ENCODE data around the gene AGXT2.
"Not testable (repeated sequence)": the region's sequence is repeated elsewhere in the genome, so short reads cannot be mapped to it uniquely, and the experiment has no call there.

AGXT2 gene

DNA sequence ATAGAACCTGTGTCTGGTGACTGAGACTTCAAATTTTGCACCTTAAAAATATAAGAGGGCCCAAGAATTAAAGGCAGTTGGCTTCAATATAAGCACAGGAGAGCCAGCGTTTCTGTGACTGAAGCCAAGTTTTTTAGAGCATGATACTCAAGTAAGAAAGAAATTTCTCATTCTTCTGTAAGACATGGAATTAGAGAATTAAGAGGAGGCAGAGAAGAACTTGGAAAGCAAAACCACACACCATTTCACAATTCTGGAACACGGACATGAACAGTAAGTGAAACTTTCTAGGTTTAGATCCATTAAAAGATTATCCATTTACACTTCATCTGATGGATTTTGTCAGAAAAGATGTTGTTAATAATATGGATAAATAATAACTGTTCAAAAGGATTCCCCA is 8.9 kb upstream of the AGXT2 start:
- DNase-seq (ENCODE audit: low read depth in 1 of 2, low spot score in 1 of 2): no peak

- no peak for DNase-seq (ENCODE audit: low read depth in 1 of 2, low spot score in 1 of 2)
Measured at GRCh38 chr5:35052838-35053237, 5.1 kb upstream of the AGXT2 start.

DNA sequence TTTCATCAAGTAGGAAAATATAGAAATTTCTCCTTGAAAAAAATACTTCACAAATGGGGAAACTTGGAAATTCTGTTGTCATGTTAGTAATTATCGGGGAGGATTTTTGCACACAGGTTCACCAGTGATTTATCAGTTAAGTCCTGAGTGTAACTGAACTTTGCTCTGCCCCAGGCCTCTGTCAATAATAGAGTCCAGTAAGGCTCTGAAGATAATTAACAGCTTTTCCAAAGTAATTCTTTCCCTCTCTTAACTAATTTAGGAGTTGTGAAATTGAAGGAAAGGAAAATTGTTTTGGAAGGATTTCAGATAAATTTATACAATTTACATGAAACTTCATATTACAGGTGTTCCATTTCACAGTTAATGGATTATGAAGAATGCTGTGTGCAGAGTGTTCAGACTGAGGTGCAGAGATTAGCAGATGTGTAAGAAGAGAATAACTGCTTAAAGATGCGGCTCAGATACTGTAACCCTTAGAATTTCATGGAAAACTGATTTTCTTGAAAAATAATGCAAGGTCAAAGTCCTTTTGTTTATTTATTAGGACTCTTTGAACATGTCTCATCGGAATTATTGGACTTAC is 2.9 kb upstream of the AGXT2 start:
- DNase-seq (ENCODE audit: low read depth in 1 of 2, low spot score in 1 of 2): no peak

DNA sequence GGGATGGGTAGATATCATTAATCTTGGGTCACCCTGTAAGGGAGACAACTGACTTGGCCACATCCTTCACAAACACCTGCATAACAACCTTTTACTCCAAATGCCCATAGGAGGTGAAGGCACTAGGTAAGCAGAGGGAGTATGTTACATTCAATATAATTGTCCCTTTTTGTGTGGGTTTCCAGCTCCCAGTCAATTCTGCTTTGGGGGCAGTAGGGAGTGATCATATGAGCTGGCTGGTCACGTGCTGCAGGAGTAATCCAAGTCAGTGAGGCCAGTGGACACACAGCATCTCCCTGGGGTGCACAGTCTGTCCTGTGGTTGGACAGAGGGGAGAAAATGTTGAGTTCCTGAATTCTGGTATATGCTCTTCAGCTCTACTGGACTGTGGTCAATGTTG is 1.2 kb upstream of the AGXT2 start:
- DNase-seq (ENCODE audit: low read depth in 1 of 2, low spot score in 1 of 2): no peak

DNA sequence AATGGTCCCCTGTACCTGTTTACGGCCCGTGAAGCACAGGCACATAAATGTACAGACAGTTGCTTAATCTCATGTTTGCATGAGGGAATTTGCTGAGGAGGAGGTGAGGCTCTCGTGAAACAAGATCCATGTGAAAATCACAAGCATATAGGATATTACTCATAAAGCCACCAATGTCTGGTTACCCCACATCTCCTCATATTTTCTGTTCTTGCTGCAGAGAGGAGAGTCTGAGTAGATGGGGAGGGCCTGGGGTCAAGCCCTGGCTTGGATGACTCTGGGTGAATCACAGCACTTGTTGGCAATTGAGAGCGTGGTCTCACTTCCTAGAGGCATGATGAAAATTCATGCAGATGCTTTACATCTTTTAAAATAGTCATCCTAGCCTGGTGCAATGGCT is 975 bp downstream of the AGXT2 start:
- no peak for DNase-seq (ENCODE audit: low read depth in 1 of 2, low spot score in 1 of 2)

GRCh38 chr5:35045280-35045679 is 2.5 kb downstream of the AGXT2 start:
- no peak for DNase-seq (ENCODE audit: low read depth in 1 of 2, low spot score in 1 of 2)

GRCh38 chr5:35044649-35045048 is 3.1 kb downstream of the AGXT2 start:
- no peak for DNase-seq (ENCODE audit: low read depth in 1 of 2, low spot score in 1 of 2)

DNA sequence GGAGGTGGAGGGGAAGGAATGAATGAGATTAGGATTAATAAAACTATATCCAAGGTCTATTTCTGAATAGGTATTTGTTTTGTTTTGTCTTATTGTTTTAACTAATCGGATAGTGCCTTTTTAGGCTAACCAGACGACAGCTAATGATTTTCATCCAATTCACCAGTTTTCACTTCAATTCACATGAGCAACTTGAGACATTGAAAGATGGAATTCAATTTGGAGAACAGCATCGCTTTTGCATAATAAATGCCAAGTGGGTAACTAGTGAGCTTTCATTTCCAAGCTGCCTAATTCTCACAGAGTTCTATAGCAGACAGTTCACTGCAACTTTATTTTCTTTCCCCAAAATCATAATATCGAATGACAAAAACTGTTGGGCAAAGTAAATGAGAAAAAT is 5.0 kb downstream of the AGXT2 start:
- DNase-seq (ENCODE audit: low read depth in 1 of 2, low spot score in 1 of 2): no peak

DNA sequence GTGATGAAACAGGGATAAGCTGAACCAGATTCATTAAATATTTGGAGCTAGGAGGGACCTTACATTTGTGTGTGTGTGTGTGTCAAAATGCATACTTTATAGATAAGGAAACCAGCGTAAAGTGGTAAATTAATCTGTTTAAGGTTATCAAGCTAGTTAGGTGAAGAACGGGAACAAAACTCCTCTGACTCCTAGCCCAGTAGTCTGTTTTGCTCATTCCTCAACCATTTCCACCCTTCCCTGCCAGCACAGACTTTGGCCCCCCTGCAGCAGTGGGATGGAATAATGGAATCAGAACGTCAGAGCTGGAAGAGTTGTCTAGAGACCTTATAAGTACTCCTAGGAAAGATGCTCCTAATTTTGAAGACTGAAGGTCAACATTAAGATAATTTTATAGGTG is 6.5 kb downstream of the AGXT2 start:
- no peak for DNase-seq (ENCODE audit: low read depth in 1 of 2, low spot score in 1 of 2)

- DNase-seq (ENCODE audit: low read depth in 1 of 2, low spot score in 1 of 2): no peak
Measured at GRCh38 chr5:35038891-35039290, 8.9 kb downstream of the AGXT2 start.

DNA sequence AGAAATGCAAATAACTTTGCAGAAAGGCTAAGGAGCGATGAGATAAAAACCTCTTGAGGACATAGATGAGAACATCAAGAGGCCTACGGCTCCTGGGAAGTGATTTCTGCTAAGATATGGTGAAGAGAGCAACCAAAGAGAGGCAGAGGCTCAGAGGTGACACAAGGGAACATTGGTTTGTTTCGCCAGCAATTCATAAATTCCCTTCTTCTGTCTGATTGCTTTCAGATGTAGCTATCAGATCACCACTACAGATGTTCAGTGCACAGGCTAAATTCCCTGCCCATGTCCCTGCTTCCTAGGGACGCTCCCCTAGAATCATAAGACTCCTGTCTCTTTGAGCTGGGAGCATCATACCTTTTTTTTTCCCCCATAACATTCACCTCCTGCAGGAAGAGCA is 11.2 kb downstream of the AGXT2 start:
- no peak for DNase-seq (ENCODE audit: low read depth in 1 of 2, low spot score in 1 of 2)

GRCh38 chr5:35035929-35036328 is 11.8 kb downstream of the AGXT2 start:
- DNase-seq (ENCODE audit: low read depth in 1 of 2, low spot score in 1 of 2): not testable (repeated sequence)

GRCh38 chr5:35035271-35035670 is 12.5 kb downstream of the AGXT2 start:
- DNase-seq (ENCODE audit: low read depth in 1 of 2, low spot score in 1 of 2): no peak

DNA sequence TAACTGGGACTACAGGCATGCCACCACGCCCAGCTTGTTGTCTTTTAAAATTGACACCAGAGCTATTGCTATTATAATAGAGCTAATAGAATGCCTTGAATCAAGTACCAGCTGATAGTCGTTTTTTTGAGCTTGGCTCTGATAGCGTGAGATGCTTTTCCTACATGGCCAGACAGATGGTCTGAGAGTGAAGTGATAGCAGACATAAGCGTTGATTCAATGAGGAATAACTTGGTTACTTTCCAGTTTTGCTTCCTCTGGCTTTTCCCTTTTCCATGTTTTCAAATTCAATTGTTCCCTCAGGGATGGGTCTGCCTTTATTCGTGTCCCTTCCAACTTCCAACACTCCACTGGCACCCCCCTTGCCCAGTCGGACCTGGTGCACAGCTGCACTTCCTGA is 15.4 kb downstream of the AGXT2 start:
- DNase-seq (ENCODE audit: low read depth in 1 of 2, low spot score in 1 of 2): no peak

DNA sequence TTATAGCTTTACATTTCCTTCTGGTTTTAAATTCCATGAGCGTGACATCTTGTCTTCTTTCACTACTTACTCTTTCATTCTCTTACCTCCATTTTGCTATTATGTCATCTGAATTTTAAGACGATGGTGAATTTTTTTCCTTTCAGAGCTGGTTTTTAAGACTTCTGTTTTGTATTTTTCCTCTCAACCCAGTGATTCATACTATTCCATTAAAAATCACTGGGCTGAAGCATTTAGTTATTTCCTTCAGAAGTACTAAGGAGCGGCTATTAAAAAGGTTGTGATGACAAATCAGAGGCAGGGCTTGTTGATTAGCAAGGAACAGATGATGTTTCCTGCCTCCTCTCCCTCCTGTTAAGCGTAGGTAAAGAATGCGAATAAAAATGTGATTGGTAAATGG is 16.5 kb downstream of the AGXT2 start:
- DNase-seq (ENCODE audit: low read depth in 1 of 2, low spot score in 1 of 2): no peak

- DNase-seq (ENCODE audit: low read depth in 1 of 2, low spot score in 1 of 2): no peak
Measured at GRCh38 chr5:35030426-35031100, 17.2 kb downstream of the AGXT2 start.

DNA sequence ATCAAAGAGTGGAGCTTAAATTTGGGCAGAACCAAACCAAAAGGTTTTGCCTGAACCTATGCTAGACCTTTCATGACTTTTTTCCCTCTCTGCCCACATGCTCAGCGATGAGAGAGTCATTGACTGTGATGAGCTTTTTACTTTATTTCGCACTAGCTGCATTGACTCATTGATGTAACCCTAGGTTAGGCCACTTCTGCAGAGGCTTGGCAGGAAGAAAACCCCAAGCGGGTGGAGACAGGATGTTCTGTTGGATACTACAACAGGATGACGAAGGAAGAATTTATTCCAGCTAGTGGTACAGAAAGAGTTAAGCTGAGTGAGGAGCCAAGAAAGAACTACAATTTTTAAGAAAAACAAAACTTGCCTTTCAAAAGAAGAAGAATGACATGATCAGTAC is 18.4 kb downstream of the AGXT2 start:
- no peak for DNase-seq (ENCODE audit: low read depth in 1 of 2, low spot score in 1 of 2)

- no peak for DNase-seq (ENCODE audit: low read depth in 1 of 2, low spot score in 1 of 2)
Measured at GRCh38 chr5:35026941-35027340, 20.8 kb downstream of the AGXT2 start.

- no peak for DNase-seq (ENCODE audit: low read depth in 1 of 2, low spot score in 1 of 2)
Measured at GRCh38 chr5:35026280-35026840, 21.4 kb downstream of the AGXT2 start.

- DNase-seq (ENCODE audit: low read depth in 1 of 2, low spot score in 1 of 2): no peak
Measured at GRCh38 chr5:35024911-35025510, 22.7 kb downstream of the AGXT2 start.

DNA sequence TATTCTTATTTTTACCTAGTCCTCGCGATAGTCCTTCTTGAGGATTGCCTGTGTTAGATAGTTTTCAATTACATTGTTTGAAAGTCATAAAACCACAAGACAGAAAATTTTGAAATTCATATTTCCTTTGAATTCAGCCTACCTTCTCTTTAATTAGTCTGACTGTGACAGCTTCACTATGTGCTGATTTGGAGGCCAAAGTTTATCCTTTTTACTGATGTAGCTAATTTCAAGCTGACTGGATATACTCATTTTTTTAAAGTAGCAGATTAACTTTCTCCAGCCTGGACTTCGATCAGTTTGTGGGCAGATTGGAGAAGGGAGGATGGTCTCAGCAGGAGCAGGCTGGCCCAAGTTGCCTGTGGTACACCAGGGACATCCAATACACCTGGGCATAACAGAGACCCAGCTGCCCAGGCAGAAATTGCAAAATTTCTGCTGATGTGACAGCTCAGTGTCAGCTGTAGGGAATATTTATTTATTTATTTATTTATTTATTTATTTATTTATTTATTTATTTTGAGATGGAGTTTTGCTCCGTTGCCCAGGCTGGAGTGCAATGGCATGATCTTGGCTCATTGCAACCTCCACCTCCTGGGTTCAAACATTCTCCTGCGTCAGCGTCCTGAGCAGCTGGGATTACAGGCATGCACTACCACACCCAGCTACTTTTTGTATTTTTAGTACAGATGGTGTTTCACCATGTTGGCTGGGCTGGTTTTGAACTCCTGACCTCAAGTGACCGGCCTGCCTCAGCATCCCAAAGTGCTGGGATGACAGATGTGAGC is 24.2 kb downstream of the AGXT2 start:
- no peak for DNase-seq (ENCODE audit: low read depth in 1 of 2, low spot score in 1 of 2)
